ENCODE measurements around the gene ADRA2C.

DNA sequence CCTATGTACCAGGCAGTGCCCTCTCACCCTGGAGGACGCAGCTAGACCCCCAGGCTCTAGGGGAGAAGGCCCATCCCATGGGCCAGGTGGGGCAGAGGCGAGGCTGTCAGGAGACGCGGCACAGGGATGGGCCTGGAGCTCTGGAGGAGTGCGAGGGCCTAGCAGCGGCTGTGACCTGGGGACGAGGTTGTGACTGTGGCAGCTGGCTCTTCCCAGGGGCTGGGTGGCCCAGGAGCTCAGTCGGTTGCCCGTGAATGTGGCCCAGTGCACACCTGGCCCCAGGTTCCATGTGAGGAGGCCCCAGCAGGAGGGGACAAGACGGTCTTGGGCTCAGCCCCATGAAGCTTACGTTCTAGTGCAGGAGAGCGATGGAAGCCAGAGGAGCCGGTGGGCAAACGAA lies 31.0 kb upstream of the ADRA2C start:
- TF ChIP-seq, protein P1, sequence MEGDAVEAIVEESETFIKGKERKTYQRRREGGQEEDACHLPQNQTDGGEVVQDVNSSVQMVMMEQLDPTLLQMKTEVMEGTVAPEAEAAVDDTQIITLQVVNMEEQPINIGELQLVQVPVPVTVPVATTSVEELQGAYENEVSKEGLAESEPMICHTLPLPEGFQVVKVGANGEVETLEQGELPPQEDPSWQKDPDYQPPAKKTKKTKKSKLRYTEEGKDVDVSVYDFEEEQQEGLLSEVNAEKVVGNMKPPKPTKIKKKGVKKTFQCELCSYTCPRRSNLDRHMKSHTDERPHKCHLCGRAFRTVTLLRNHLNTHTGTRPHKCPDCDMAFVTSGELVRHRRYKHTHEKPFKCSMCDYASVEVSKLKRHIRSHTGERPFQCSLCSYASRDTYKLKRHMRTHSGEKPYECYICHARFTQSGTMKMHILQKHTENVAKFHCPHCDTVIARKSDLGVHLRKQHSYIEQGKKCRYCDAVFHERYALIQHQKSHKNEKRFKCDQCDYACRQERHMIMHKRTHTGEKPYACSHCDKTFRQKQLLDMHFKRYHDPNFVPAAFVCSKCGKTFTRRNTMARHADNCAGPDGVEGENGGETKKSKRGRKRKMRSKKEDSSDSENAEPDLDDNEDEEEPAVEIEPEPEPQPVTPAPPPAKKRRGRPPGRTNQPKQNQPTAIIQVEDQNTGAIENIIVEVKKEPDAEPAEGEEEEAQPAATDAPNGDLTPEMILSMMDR (IDR thresholded peaks at IDR 0.05; ENCODE audit: poor library complexity): no peak
- no peak for TF ChIP-seq EZH2phosphoT487 (IDR thresholded peaks at IDR 0.05; ENCODE audit: low read depth, severe bottlenecking, unreplicated experiment)
- no peak for TF ChIP-seq EZH2 (IDR thresholded peaks at IDR 0.05; ENCODE audit: borderline replicate concordance)

Data from hepatocyte (in vitro differentiated cells).